PFSK-1 (cell line): ENCODE measurements around the gene GIMAP8.

ENCODE experiments used
- POLR2AphosphoS5 ChIP-seq: IDR thresholded peaks from 2 replicates; pipeline ENCODE4 v1.6.1; 2012; ENCODE audit warnings: low read depth, mild to moderate bottlenecking, control low read depth, low read length, moderate library complexity
- SIN3A ChIP-seq: IDR thresholded peaks from 2 replicates; pipeline ENCODE4 v1.6.1; 2012; ENCODE audit warnings: mild to moderate bottlenecking, low read length, moderate library complexity, borderline replicate concordance; ENCODE audit not compliant: insufficient read depth
- TF ChIP-seq, protein P1 (sequence below), 2 experiments: IDR thresholded peaks; 2 replicates each; pipeline versions ENCODE4 v1.6.1 to v1.8.0; 2011 to 2012; ENCODE audit warnings: low read depth in 2 of 2, low read length in 2 of 2, control low read depth in 1 of 2, inconsistent platforms in 1 of 2, mild to moderate bottlenecking in 1 of 2, moderate library complexity in 1 of 2; ENCODE audit not compliant: insufficient read depth in 1 of 2

DNA sequence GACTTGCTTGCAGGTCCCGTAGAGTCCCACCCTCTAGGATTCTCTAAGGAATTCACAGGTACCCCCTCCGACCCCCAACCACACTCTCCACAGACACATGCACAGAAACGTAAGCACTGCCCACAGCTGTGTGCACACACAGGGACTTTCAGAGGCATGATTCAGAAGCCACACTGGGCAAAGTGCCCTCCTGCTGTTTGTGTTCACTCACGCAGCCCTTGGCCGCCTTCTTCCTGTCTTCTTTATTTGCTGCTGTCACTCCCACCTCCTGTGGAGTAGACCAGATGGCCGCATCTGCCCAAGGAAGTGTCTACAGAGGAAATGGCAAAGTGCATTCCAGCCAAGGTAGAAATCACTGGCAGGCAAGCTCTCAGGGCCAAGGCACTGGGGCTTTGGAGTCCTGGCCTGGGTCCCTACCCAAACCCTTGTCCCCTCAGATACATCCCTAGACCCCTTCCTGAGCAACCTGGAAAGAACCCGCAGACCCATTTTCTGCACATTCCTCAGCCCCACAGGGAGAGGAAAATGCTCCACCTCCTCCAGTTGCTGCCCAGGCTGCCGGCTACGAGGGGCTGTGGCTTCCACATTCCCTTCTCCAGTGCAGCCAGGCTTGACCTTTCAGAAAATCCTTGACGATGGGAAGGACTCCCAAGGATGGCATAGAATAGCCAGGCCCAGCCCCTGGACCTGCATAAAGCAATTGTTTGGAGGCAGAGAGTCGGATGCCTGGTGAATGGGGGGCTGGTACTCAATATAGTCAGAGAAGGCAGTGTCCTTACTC is 21.6 kb upstream of the GIMAP8 start:
- TF ChIP-seq POLR2AphosphoS5 (no peak), SIN3A (peak; percentile 89; the same call in 1 of the 2 replicates)
- TF ChIP-seq, protein P1, sequence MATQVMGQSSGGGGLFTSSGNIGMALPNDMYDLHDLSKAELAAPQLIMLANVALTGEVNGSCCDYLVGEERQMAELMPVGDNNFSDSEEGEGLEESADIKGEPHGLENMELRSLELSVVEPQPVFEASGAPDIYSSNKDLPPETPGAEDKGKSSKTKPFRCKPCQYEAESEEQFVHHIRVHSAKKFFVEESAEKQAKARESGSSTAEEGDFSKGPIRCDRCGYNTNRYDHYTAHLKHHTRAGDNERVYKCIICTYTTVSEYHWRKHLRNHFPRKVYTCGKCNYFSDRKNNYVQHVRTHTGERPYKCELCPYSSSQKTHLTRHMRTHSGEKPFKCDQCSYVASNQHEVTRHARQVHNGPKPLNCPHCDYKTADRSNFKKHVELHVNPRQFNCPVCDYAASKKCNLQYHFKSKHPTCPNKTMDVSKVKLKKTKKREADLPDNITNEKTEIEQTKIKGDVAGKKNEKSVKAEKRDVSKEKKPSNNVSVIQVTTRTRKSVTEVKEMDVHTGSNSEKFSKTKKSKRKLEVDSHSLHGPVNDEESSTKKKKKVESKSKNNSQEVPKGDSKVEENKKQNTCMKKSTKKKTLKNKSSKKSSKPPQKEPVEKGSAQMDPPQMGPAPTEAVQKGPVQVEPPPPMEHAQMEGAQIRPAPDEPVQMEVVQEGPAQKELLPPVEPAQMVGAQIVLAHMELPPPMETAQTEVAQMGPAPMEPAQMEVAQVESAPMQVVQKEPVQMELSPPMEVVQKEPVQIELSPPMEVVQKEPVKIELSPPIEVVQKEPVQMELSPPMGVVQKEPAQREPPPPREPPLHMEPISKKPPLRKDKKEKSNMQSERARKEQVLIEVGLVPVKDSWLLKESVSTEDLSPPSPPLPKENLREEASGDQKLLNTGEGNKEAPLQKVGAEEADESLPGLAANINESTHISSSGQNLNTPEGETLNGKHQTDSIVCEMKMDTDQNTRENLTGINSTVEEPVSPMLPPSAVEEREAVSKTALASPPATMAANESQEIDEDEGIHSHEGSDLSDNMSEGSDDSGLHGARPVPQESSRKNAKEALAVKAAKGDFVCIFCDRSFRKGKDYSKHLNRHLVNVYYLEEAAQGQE (IDR thresholded peaks at IDR 0.05; ENCODE audit: insufficient read depth in 1 of 2, low read depth in 2 of 2, low read length in 2 of 2): no peak
